ENCODE measurements around the gene SNAP47.

SNAP47 gene

DNA sequence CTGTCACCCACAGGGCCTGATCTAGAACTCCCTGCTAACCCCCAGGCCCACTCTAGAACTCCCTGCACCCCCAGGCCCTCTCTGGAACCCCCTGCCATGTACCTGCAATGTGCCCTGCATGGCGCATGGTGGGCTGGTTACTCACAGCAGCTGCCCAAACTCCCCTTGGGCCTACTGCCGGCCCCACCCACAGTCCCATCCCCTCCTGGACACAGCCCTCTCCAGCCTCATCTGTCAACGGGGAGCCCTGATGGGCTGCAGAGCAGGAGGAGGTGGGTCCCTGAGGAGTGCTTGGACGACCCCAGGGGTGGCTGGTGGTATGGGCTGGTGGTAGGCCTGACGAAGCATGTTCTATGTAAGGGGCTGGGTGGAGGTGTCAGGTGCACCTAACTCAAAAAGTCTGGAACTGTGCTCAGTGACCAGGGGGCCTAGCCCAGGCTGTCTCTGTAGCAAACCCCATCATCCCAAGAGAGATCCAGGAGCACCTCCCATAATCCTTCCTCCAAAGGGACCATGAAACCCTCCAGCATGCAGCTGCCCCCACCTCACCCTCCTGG, 61.2 kb downstream of the SNAP47 start:
- no peak for DNase-seq (ENCODE audit: low read depth, low spot score)

DNA sequence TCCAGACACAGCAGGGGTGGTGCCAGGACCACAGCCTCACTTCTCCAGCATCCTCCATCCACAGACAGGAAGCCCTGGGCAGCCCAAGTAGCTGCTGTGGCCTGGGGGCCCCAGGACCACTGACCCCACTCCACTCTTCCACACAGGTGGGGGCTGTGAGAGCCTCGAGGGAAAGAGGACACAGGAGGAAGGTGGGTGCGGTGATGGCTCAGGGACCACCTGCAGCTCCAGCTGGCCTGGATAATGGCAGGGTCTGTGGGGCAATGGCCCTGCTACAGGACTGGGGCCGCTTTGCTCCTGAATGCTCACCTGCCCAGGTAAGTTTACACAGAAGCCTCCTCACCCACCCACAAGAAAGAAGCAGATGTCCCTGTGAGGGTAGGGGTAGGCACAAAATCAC, 61.9 kb downstream of the SNAP47 start:
- DNase-seq (ENCODE audit: low read depth, low spot score), result no peak

- DNase-seq (ENCODE audit: low read depth, low spot score), result no peak
Observed at GRCh38 chr1:227797625-227798024, 62.4 kb downstream of the SNAP47 start.

- no peak for DNase-seq (ENCODE audit: low read depth, low spot score)
Observed at GRCh38 chr1:227798078-227798802, 63.0 kb downstream of the SNAP47 start.

DNA sequence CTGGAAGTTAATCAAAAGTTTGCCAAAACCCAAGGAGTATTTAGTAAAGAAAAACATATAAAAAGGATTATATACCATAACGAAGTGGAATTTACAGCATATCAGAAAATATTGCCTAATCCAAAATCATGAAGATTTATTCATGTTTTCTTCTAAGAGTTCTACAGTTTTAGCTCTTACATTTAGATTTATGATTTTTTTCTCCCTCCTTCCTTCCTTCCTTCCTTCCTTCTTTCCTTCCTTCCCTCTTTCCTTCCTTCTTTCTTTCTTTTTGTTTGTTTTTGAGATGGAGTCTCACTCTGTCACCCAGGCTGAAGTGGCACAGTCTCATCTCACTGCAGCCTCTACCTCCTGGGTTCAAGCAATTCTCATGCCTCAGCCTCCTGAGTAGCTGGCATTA, 64.5 kb downstream of the SNAP47 start:
- no peak for DNase-seq (ENCODE audit: low read depth, low spot score)

DNA sequence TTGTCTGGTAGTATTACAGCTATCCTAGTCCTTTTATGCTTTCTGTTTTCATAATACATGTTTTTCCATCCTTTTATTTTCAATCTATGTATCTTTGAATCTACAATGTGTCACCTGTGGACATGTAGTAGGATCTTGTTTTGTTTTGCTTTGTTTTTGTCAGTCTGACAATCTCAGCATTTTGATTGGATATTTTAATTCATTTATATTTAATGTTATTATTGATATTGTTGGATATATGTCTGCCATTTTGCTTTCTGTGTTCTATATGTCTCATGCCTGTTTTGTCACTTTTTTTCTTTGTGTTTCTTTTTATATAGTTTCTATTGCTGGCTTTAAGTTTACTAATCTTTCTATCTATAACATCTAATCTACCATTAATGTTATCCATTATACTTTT, 68.7 kb downstream of the SNAP47 start:
- DNase-seq (ENCODE audit: low read depth, low spot score), result no peak

DNA sequence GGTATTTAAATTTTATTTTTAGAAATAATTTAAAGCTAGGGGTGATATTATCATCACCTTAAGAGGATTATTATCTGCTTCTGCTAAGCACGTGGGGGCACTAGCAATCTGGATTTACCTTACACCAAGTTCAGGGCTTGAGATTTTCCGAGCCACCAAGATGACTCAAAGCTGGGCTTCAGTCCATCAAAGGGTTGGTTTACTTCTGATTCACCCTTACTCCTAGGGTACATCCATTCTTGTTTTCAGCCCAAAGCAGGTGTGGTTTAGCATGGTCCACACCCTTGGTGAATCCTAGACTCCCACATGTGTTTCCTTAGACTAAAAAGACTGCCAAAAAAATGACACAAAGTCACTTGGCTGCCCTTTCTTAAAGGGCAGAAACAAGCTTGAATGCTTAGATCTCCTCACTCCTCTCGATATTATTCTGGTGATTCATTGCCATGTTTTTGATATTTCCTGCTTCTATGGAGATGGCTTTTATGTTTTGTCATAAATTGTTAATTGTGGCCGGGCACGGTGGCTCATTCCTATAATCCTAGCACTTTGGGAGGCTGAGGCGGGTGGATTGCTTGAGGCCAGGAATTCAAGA, 70.5 kb downstream of the SNAP47 start:
- no peak for DNase-seq (ENCODE audit: low read depth, low spot score)

DNA sequence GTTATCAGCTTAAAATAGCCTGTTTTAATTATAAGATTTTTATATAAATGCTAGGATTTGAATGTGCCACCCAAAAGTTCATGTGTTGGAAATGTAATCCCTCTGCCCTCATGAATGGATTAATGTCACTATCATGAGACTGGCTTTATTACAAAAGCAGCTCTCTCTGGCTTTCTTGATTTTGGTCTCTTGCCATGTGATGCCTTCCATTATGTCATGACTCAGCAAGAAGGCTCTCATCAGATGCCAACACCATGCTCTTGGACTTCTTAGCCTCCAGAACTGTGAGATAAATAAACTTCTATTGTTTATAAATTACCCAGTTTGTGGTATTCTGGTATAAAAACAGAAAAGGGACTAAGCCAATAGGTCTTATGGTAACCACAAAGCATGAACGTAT, 73.3 kb downstream of the SNAP47 start:
- no peak for DNase-seq (ENCODE audit: low read depth, low spot score)

DNA sequence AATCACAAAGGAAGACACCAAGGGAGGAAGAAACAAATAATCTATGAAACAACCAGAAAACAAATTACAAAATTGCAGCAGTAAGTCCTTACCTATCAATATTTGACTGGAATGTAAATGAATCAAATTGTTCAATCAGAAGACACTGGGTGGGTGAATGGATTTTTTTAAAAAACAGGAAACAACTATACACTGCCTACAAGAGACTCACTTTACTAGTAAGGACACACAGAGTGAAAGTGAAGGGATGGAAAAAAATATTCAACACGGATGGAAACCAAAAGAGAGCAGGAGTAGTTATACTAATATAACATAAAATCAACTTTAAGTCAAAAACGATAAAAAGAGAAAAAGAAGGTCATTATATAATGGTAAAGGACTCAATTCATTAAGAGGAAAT, 73.8 kb downstream of the SNAP47 start:
- DNase-seq (ENCODE audit: low read depth, low spot score), result no peak

DNA sequence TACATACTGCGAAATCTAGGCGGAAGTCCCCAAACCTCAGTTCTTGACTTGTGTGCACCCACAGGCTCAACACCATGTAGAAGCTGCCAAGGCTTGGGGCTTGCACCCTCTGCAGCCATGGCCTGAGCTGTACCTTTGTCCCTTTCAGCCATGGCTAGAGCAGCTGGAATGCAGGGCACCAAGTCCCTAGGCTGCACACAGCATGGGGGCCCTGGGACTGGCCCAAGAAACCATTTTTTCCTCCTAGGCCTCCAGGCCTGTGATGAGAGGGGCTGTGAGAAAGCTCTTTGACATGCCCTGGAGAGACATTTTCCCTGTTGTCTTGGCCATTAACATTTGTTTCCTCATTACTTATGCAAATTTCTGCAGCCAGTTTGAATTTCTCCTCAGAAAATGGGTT, 78.7 kb downstream of the SNAP47 start:
- DNase-seq (ENCODE audit: low read depth, low spot score), result no peak

- DNase-seq (ENCODE audit: low read depth, low spot score), result no peak
Observed at GRCh38 chr1:227815468-227816409, 80.5 kb downstream of the SNAP47 start, which contains the start of gene PRSS38. Gene PRSS38, plus strand, starts transcription at chr1:227815675. Its CDS starts 42 bp downstream, at chr1:227815717.

- no peak for DNase-seq (ENCODE audit: low read depth, low spot score)
Observed at GRCh38 chr1:227816750-227817446, 81.7 kb downstream of the SNAP47 start.

DNA sequence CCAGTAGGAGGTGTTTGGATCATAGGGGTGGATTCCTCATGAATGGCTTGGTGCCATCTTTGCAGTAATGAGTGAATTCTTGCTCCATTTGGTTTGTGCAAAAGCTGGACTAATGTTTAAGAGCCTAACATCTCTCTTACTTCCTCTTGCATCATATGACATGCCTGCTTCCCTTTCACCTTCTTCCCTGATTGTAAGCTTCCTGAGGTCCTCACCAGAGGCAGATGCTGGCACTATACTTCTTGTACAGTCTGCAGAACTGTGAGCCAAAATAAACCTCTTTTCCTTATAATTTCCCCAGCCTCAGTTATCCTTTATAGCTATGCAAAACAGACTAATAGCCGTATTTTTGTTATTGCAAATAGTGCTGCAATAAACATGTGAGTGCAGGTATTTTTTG, 88.3 kb downstream of the SNAP47 start:
- no peak for DNase-seq (ENCODE audit: low read depth, low spot score)

GRCh38 chr1:227824204-227824603, 89.0 kb downstream of the SNAP47 start:
- DNase-seq (ENCODE audit: low read depth, low spot score), result no peak

GRCh38 chr1:227828786-227829185, 93.6 kb downstream of the SNAP47 start:
- no peak for DNase-seq (ENCODE audit: low read depth, low spot score)
